Hippocampal formation (tissue), 2 donors: ENCODE data around the gene PPP2R5C.
A peak's percentile ranks its signal among the peaks of the same experiment; 100 is the strongest.

ENCODE experiments used
- DNase-seq, 2 donors: peaks; one replicate each; lab custom pipeline; 2025; lab: John Stamatoyannopoulos, UW

PPP2R5C gene

DNA sequence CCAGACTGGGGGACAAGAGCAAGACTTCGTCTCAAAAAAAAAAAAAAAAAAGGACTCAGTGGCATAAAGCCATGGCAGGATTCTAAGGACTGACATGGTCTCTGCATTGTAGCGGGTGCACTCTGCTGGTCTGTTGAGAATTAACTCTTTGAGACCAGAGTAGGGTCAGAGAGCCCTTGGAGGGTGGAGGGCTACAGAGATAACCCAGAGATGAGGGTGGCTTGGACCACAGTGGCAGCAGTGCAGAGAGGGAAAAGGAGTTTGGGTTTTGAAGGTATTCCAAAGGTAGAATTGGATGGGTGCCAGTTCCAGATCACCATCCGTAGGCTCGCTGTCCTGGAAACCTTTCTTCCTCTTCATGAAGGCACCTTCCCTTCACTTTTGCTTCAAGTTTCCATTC lies 188.6 kb downstream of the PPP2R5C start:
- no peak for DNase-seq

DNA sequence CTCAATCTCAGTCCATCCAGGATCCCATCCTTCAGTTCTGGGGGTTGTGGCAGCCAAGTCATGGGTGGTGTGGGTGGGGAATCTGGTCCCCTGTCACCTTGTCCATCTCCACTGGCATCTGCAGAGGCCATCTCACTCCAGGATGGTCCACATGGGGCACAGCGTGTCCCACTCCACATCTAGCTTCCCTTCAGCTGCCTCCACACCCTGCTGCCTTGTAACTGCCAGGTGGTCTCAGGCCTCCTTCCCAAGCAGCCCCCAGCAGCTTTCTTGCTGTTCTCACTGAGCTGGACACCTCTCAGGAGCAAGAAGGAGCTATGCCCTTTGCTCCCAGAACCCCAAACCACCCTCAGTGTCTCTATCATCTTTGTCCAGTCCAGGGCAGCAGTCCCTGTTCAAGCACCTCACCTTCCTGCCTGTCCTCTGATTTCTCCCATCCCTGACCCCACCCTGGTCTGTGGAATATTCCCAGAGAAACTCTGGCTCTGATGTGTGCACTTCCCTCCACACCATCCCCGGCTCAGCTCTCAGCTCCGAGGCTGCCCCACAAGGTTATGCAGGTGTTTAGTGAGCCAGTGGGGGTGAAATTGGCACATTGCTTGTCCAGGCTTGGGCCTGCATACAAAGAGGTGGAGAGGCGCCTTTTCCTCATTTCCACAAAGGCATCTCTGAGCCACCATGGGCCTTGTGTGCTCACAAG lies 189.2 kb downstream of the PPP2R5C start:
- no peak for DNase-seq

DNA sequence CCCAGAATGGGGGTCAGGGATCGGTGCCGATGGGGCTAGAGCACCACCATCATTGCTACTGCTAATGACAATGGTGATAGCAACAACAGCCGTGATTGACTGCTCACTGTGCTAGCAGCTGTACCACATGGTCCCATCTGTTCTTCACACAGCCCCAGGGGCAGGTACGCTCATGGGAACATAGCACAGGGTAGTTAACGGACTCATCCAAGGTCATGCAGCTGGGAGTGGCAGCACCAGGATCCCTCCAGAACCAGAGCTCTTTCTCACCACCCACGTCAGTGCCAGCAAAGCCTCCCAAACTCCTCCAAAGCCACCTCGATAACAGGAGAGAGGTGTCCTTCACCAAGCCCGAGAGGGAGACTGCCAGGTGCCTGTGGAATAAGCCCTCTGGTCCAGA lies 191.6 kb downstream of the PPP2R5C start:
- no peak for DNase-seq

DNA sequence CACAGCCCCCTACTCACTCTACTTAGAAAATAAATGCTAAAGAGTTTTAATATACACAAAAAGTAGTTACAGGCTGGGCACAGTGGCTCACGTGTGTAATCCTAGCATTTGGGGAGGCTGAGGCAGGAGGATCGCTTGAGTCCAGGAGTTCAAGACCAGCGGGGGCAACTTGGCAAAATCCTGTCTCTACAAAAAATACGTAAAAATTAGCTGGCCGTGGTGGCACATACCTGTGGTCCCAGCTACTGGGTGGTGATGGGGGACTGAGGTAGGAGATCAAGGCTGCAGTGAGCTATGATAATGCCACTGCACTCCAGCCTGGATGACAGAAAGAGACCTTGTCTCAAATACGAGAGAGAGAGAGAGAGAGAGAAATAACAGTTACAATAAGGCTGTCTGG lies 193.0 kb downstream of the PPP2R5C start:
- no peak for DNase-seq

DNA sequence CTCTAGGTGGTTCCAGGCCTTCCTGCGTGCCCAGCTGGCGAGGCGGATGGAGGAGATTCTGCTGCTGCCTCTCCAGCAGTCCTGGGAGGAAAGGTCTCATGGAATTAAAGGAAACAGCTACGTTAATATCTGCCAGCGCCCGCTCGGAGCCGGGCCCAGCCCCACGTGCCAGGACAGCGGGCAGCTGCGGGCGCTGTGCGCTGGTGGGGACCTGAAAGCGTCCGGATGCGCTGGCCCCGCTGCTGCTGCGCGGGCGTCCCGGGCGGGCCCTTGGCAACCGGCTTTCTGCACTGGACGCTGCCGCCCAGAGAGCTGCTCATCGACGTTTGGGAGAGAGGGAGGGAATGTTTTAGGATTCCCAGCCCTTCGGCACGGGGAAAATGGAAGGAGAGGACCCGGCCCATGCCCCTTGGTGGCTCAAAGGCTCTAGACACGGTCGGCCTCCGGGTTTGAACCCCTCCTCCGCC lies 194.2 kb downstream of the PPP2R5C start:
- DNase-seq, result no peak

DNA sequence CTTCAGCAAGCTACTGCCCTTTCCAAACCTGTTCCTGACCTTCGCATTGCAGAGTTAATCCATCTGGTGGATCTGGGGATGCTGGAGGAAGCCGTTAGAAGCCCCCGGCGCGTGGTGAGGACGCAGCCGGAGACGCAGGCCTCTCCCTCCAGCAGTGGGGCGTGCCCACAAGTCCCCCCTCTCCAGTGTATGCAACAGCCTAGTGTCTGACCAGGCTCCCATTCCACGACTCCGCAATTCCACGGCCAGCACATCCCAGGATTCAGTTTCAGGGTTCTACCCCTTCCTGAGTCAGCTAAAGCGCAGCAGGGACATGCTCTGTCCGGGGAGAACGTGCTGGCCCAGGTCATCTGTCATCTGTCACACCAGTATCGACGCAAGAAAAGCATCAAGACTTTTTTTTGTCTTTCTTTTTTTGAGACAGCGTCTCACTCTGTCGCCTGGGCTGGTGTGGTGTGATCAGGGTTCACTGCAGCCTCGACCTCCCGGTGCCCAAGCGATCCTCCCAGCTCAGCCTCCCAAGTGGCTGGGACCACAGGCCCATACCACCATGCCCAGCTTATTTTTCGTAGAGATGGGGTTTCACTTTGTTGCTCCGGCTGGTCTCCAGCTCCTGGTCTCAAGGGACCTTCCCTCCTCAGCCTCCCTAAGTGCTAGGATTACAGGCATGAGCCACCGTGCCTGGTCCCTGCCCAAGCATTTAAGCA lies 194.8 kb downstream of the PPP2R5C start:
- no peak for DNase-seq

DNA sequence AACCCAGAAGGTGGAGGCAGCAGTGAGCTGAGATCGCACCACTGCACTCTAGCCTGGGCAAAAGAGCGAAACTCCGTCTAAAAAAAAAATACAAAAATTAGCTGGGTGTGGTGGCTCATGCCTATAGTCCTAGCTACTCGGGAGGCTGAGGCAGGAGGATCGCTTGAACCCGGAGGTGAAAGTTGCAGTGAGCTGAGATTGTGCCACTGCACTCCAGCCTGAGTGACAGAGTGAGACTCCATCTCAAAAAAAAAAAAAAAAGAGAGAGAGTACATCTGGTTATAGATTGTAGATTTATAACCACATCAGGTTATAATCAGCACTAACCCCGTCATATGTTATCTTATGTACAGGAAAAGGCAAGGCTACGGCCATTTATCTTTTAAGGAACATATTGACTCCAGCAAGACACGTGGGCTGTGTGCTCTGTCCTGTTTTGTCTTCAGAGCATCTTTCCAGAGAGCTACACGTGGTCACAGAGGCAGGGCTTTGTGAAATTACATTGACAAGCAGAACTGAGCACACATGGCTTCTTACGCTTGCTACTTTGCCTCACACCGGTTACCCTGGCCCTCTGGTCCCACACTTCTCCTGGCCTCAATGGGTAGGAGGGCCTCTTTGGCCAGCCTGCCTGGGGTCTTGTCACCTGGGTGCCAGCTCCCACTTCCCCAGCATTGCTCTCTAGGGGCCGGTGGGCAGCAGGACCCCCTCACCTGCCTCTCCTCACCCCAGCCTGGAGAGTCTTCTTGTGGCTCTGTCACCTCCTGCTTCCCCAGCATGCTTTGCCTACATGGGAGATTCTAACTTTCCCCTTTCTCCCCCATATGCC lies 196.1 kb downstream of the PPP2R5C start:
- DNase-seq, result no peak

DNA sequence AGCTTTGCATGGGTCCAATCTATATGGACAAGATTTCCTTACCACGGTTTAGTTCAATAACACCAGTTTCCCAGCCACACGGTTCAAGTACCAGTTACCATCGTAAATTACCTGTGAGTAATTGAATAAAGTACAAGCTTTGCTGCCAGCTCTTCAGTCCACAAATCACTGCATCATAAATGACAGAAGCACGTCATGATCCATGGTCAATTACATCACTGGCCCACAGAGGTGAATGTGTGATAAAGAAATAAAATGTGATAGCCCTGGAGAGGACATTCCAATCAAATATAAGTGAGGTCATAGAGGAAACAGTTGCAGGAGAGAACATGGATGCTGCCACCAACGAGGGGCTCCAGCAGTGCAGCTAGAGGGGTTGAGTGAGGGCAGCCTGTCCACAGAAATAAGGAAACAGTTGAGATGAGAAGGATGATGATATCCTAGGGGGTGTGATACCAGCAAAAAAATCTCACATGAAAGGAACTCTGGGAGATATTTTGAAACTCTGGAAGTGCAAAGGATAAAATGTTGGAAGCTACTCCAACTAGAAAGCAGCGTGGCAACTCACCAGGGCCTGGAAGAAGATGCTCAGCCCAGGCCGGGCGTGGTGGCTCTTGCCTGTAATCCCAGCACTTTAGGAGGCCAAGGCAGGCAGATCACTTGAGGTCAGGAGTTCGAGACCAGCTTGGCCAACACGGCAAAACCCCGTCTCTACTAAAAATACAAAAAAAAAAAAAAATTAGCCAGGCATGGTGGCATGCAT lies 197.1 kb downstream of the PPP2R5C start:
- DNase-seq, result no peak

DNA sequence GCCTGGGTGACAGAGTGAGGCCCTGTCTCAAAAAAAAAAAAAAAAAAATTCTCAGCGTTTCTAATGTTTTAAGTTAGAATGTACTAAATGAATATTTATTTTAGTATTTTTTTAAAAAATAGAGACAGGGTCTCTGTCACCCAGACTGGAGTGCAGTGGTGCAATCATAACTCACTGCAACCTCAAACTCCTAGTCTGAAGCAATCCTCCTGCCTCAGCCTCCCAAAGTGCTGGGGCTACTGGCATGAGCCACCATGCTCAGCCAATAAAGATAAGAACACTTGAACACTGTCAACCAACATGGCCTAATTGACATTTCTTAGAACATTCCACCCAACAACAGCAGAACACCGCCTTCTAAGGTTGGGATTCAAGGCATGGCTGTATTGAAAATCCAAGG lies 197.8 kb downstream of the PPP2R5C start:
- DNase-seq, result no peak

DNA sequence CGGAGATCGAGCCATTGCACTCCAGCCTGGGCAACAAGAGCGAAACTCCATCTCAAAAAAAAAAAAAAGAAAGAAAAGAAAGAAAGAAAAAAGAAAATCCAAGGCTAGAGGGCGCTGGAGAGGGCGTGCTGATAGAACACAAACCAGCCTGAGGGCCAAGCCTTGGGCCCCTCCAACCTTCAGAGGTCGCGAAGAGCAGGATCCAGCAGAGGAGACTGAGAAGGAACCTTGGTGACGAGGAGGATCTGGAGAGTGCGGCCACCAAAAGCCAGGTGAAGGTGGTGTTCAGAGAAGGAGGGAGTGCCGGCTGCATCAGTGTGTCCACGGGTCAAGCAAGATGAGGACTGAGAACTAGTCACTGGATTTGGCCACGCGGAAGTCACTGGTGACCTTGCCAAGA lies 198.7 kb downstream of the PPP2R5C start:
- DNase-seq, result no peak

DNA sequence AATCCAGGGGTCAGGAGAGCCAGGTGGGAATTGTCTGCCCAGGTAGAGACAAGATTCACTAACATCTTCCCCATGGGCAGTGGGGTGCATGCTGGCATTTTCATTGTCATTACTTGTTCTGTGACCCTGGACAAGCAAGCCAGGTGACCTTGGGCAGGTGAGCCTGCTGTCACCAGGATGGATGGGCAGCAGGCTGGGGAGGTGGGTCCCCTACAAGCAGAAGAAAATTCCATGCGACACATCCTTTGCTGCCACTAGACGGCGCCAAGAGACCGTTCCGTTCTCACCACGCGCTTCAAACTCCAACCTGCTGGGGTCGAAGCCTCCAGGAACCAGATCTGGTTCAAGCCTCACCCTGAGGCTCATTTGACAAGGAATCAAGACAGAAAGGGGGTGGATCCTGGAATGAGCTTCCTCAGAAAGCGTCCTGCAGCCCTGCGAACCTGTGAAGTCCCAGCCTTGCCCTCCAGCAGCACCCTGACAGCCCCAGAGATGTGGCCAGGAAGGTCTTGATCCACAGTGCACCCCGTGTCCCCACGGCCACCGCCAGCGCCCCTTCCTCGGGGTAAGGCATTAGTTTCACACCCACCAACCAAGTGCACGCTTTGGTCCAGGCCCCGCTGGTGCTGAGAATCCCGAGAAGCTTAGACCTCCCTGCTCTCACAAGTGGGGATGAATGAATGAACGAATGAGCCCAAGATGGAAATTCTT lies 199.7 kb downstream of the PPP2R5C start:
- DNase-seq, result peak; percentile 55

DNA sequence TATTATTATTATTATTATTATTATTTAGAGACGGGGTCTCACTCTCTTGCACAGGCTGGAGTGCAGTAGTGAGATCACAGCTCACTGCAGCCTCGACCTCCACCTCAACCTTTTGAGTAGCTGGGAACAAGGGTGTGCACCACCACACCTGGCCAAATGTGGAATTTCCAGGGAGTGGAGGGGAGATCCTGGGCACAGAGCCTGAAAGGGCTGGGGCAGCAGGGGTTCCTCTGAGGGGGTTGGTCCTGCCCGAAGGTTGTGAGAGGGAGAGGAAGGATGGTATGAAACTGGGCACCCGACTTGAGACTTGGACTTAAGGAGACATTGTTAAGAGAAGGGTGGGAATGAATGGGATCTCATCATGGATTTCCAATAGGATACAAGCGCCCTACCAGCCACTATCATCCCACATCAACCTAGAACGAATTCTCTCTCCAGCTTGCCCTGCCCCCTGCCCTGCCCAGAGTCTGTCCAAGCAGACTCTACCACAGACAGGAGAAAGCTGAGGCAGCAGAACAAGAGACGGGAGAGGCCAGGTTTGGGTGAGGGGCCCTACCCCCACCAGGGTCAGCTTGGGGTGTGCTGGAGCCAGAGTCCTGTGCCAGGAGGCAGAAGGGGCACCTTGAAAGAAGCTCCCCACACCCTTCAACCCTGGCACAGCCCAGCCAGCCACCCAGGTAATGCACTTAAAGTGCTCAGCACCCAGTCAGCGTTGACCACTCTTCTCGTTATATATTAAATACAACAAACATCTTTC lies 200.4 kb downstream of the PPP2R5C start:
- DNase-seq, result no peak

DNA sequence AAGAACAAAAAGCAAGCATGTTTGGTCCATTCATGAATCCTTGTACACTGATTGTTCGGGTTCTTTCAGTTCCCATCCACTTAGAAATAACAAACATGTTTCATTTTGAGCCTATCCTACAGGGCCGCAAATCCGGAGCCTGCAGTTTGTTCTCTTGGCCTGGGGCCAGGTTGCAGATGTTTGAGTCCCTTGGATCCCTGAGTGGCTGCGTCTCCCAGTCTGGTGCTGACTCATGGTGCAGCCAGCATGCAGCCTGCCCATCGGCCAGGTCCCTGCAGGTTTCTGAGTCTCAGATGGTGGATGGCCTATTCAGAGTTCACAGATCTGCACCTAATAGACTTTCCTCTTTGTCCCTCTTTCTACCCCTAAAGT lies 201.0 kb downstream of the PPP2R5C start:
- DNase-seq, result no peak

DNA sequence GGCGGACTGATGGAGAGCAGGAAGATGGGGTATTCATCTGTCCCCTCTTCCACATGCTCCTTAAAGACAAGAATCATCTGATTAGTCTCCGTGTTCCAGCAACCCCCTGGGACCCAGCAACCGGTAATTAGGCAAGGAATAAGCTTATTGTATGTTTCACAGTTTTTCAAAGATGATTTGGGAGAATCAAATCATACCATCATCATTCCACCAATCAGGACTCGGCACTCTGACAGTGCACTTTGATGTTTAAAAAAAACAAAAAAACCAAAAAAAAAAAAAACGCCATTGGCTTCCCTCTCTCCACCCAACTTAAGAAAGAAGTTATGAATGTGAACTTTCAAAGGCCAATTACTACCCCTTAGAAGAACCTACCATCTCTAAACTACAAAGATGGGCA lies 201.5 kb downstream of the PPP2R5C start:
- DNase-seq, result no peak

DNA sequence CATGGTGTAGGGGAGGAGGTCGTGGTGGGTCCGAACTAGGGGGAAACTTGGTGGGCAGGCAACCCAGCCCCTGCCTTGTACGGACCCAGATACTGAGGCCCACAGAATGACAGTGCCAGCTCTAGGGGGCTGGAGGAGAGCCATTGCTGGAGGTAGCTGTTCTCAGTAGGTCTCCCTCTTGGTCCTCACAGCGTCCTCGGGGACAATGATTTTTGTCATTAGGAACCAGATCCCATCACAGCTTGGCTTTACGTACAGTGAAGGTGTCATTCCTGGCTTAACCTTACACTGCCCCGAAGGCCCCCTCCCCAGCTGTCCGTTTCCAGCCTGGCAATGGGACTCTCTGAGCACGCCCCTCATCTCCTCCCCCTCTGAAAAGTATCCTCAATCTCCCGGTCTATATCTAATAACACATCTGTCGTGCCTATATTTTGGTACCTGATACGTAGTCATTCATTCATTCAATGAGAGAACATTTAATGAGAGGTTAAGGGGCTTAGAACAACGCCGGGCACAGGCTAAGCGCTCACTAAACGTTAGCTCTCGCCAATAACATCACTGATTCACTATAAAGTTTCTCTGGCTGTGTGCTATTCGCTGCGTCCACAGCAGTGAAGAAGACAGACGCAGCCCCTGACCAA lies 202.3 kb downstream of the PPP2R5C start:
- no peak for DNase-seq

DNA sequence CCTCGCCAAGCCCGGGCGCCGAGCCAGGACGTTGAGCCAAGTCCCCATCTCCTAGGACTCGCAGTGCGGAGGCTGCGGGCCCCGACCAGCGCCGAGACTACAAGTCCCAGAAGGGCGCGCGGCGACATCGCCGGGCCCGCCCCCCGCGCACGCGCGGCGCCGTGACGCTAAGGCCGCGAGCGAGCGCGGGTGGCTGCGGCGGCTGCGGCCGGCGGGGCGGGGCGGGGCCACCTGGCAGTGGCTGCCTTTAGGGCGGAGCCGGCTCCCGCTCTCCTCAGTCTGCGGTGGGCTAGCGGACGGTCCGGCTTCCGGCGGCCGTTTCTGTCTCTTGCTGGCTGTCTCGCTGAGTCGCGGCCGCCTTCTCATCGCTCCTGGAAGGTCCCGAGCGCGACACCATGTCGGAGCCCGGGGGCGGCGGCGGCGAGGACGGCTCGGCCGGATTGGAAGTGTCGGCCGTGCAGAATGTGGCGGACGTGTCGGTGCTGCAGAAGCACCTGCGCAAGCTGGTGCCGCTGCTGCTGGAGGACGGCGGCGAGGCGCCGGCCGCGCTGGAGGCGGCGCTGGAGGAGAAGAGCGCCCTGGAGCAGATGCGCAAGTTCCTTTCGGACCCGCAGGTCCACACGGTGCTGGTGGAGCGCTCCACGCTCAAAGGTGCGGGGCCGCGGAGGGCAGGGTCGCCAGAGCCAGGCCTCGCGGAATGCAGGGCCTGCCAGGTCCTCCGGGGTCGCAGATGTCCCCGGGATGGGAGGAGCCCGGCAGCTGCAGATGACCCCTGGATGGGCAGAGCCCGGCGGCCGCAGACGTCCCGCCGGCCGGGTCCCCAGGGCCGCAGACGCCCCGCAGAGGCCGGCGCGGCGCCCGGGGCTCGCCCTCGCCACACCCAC lies 203.0 kb downstream of the PPP2R5C start, which contains the start of gene DYNC1H1:
Gene DYNC1H1, plus strand, starts transcription at position 277 of the 884 bp plus-strand sequence. Its CDS starts 119 bp downstream, at position 396.
- peak; percentile 90 for DNase-seq

DNA sequence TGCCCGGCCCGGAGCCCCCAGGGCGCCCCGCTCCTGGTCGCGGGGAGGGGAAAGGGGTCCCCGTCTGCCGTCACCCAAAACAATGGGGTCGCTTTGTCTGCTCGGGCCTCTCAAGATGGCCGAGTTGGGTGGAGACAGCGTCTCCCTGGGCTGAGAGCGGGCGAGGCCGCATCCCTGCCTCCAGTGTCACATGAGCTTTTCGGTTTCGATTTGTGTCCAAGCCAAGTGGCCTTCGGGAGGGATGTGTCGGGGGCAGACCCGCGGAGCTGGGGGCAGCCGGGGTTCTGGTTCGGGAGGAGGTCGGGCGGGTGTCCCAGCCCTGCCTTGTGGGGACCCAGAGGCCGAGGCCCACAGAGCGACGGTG lies 203.7 kb downstream of the PPP2R5C start:
- peak; percentile 60 to 63 for DNase-seq

DNA sequence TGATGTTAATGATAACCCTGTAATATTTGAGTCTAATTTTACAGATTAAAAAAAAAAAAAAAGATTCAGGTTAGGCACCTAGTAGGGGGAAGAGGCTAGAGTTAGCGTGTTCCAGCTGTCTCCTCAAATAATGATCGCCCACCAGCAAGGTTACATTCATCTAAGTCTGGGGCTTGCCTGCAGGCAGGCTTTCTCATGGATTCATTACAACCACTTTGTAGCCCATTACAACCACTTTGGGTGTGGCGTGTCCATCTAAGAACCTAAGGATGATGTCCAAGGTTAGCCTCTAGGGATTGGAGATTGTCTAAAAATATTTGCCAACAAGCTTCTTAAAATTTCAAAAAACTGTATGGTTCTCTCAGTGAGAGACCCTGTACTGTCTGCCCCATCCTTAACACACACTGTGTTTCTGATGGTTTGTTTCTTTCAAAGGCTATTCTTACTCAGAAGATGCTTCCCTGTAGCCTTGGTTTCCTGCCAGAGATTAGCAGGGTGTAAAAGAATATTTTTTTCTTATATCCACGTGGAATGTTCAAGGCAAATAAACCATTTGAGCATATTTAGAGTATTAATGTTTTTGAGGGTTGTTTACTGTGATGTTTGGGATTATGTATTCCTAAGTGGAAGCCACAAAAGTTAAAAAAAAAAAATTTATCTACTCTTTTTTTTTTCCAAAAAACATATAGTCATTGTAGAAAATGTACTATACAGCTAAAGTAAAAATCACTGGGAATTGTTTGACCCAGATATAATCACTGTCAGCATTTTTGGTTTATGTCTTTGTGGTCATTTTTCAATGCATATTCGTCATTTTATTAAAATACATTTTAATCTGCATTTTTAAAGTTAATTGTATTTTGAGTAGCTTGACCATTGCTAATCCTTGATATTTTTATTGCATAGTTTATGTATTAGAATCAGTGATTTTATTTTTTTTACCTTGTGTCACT lies 204.5 kb downstream of the PPP2R5C start:
- no peak for DNase-seq
